ENCODE results near the gene C5.

C5 gene

GRCh38 chr9:120951960-120952618 lies 98.0 kb downstream of the C5 start:
- no peak overlapping the region for H3K18ac ChIP-seq (ENCODE audit: low read length)
- H3K27me3 ChIP-seq (ENCODE audit: insufficient read depth, low read length) = no peaks in the 10 kb centered on the region
- no peak overlapping the region for H2AK5ac ChIP-seq (ENCODE audit: low read length)
- H3K14ac ChIP-seq (ENCODE audit: low read length) = no peak overlapping the region
- no peaks in the 10 kb centered on the region for H3K79me2 ChIP-seq (ENCODE audit: control insufficient read depth, insufficient read depth, low read length, poor library complexity)
- H3K36me3 ChIP-seq (ENCODE audit: control insufficient read depth in 1 of 2, insufficient read depth in 2 of 2, low read length in 2 of 2) = no peaks in the 10 kb centered on the region
- no peak overlapping the region for H4K8ac ChIP-seq (ENCODE audit: low read depth, low read length)
- no peak overlapping the region for H3K4me3 ChIP-seq (ENCODE audit: low read depth, low read length)
- no peak overlapping the region for H2BK12ac ChIP-seq (ENCODE audit: low read length)
- no peak overlapping the region for H4K91ac ChIP-seq (ENCODE audit: low read depth, low read length)
- no peak overlapping the region for H3K4me2 ChIP-seq (ENCODE audit: low read length)
- no peaks in the 10 kb centered on the region for H3K9me3 ChIP-seq (ENCODE audit: insufficient read depth, low read depth, low read length)
- no peak overlapping the region for H4K12ac ChIP-seq (ENCODE audit: low read depth, low read length)
- no peak overlapping the region for H2BK120ac ChIP-seq (ENCODE audit: insufficient read depth, low read length, poor library complexity)
- no peak overlapping the region for H3K27ac ChIP-seq (ENCODE audit: low read depth, low read length)
- no peak overlapping the region for H2AFZ ChIP-seq (ENCODE audit: insufficient read depth, low read length, poor library complexity)
- no CpG with 5 or more reads among the region's 9 CpGs for WGBS (ENCODE audit: extremely low coverage, insufficient coverage, insufficient read length)
- H3K9ac ChIP-seq (ENCODE audit: low read length) = no peak overlapping the region
- no peaks in the 10 kb centered on the region for H3K4me1 ChIP-seq (ENCODE audit: control insufficient read depth in 1 of 2, insufficient read depth in 2 of 2, low read length in 2 of 2)
- DNase-seq = no peak
- no peak overlapping the region for H3K4ac ChIP-seq (ENCODE audit: low read depth, low read length)
- no peaks in the 10 kb centered on the region for H3K79me1 ChIP-seq (ENCODE audit: low read length)
- no peak overlapping the region for H2BK5ac ChIP-seq (ENCODE audit: low read depth, low read length, poor library complexity)
- no peak overlapping the region for H3K23ac ChIP-seq (ENCODE audit: low read length)

DNA sequence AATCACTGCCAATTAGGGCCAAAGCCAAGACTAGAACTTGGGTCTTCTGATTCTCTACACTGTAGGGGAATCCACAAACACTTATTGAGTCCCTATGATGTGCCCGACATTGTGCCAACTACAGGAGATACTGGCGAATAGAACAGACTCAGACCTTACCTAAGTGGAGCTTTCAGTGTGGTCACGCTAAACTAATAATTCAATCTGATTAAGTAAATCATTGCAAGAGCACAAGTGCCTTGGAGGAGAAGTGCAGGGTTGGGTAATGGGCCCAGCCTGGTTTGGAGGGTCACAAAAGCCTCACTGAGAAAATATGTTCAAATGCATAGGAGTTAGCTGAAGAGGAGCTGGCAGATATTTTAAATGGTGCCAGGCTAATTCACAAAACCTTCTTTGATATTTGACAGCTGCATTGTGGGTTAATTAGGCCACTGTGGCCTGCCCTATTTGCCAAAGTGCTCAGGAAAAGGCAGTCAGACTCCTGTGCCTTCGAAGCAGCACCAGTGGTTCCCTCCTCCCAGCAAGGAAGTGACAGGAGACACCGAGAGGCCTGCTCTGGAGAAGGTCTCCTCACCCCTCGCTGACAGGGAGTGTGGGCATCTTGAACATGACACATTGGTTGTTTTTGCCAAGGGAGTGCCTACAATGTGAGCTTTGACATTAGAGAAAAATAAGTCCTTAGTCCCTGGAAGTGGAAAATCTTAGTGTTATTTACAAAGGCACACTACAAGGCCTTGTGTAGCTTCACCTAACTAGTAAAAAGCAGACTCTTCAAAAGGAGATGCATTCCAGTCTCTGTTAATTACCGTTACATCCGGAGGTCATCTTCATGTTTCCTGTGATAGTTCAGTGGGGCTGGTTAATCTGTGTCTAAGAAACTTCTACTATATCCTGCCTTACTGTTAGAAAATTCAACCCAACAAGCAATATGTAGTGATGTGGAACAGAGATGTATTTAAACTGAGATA lies 99.4 kb downstream of the C5 start:
- no peaks in the 10 kb centered on the region for H3K79me1 ChIP-seq (ENCODE audit: low read length)
- H3K36me3 ChIP-seq (ENCODE audit: control insufficient read depth in 1 of 2, insufficient read depth in 2 of 2, low read length in 2 of 2) = no peaks in the 10 kb centered on the region
- no peak for DNase-seq
- no peak overlapping the region for H2BK120ac ChIP-seq (ENCODE audit: insufficient read depth, low read length, poor library complexity)
- H4K8ac ChIP-seq (ENCODE audit: low read depth, low read length) = no peak overlapping the region
- no peaks in the 10 kb centered on the region for H3K9me3 ChIP-seq (ENCODE audit: insufficient read depth, low read depth, low read length)
- H2AK5ac ChIP-seq (ENCODE audit: low read length) = no peak overlapping the region
- no peak overlapping the region for H3K14ac ChIP-seq (ENCODE audit: low read length)
- H3K27me3 ChIP-seq (ENCODE audit: insufficient read depth, low read length) = no peaks in the 10 kb centered on the region
- H2BK12ac ChIP-seq (ENCODE audit: low read length) = no peak overlapping the region
- H3K4me3 ChIP-seq (ENCODE audit: low read depth, low read length) = no peak overlapping the region
- no peak overlapping the region for H3K23ac ChIP-seq (ENCODE audit: low read length)
- no peak overlapping the region for H3K9ac ChIP-seq (ENCODE audit: low read length)
- no peak overlapping the region for H2AFZ ChIP-seq (ENCODE audit: insufficient read depth, low read length, poor library complexity)
- H3K79me2 ChIP-seq (ENCODE audit: control insufficient read depth, insufficient read depth, low read length, poor library complexity) = no peaks in the 10 kb centered on the region
- no peak overlapping the region for H2BK5ac ChIP-seq (ENCODE audit: low read depth, low read length, poor library complexity)
- no peak overlapping the region for H3K18ac ChIP-seq (ENCODE audit: low read length)
- H4K91ac ChIP-seq (ENCODE audit: low read depth, low read length) = no peak overlapping the region
- no peak overlapping the region for H3K4me2 ChIP-seq (ENCODE audit: low read length)
- no CpG with 5 or more reads among the region's 8 CpGs for WGBS (ENCODE audit: extremely low coverage, insufficient coverage, insufficient read length)
- H3K27ac ChIP-seq (ENCODE audit: low read depth, low read length) = no peak overlapping the region
- H4K12ac ChIP-seq (ENCODE audit: low read depth, low read length) = no peak overlapping the region
- H3K4ac ChIP-seq (ENCODE audit: low read depth, low read length) = no peak overlapping the region
- H3K4me1 ChIP-seq (ENCODE audit: control insufficient read depth in 1 of 2, insufficient read depth in 2 of 2, low read length in 2 of 2) = no peaks in the 10 kb centered on the region

- Histone ChIP-seq H2BK120ac (ENCODE audit: insufficient read depth, low read length, poor library complexity) (no peak overlapping the region), H3K18ac (ENCODE audit: low read length) (no peak overlapping the region), H3K9me3 (ENCODE audit: insufficient read depth, low read depth, low read length) (no peaks in the 10 kb centered on the region), H3K79me2 (ENCODE audit: control insufficient read depth, insufficient read depth, low read length, poor library complexity) (no peaks in the 10 kb centered on the region), H2AFZ (ENCODE audit: insufficient read depth, low read length, poor library complexity) (no peak overlapping the region), H3K36me3 (ENCODE audit: control insufficient read depth in 1 of 2, insufficient read depth in 2 of 2, low read length in 2 of 2) (no peaks in the 10 kb centered on the region), H3K9ac (ENCODE audit: low read length) (no peak overlapping the region), H3K27me3 (ENCODE audit: insufficient read depth, low read length) (no peaks in the 10 kb centered on the region), H3K79me1 (ENCODE audit: low read length) (no peaks in the 10 kb centered on the region), H2BK12ac (ENCODE audit: low read length) (no peak overlapping the region), H3K4ac (ENCODE audit: low read depth, low read length) (no peak overlapping the region), H4K12ac (ENCODE audit: low read depth, low read length) (no peak overlapping the region), H3K23ac (ENCODE audit: low read length) (no peak overlapping the region), H3K14ac (ENCODE audit: low read length) (no peak overlapping the region), H4K91ac (ENCODE audit: low read depth, low read length) (no peak overlapping the region), H3K4me1 (ENCODE audit: control insufficient read depth in 1 of 2, insufficient read depth in 2 of 2, low read length in 2 of 2) (no peaks in the 10 kb centered on the region), H3K4me2 (ENCODE audit: low read length) (no peak overlapping the region), H2AK5ac (ENCODE audit: low read length) (no peak overlapping the region), H3K4me3 (ENCODE audit: low read depth, low read length) (no peak overlapping the region), H2BK5ac (ENCODE audit: low read depth, low read length, poor library complexity) (no peak overlapping the region), H3K27ac (ENCODE audit: low read depth, low read length) (no peak overlapping the region), H4K8ac (ENCODE audit: low read depth, low read length) (no peak overlapping the region)
- WGBS (ENCODE audit: extremely low coverage, insufficient coverage, insufficient read length) = no CpG with 5 or more reads among the region's 2 CpGs
- no peak for DNase-seq
Measured at GRCh38 chr9:120949290-120949689, 100.8 kb downstream of the C5 start.

DNA sequence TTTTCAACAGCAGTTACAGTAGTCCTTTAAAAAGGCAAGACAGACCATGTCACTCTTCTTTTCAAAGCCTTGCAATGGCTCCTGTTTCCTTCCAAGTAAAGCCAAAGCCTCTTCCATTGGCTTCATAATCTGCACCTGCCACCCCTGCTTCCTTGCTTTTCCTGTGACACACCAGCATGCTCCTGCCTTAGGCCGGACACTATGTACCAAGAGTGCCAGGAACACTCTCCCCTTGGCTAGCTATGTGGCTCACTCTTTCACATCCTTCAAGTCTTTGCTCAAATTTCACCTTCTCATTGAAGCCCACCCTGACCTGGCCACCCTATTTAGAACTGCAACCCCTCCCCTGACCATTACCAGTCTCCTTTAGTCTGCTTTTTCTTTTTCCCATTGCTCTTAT lies 101.3 kb downstream of the C5 start:
- H3K79me1 ChIP-seq (ENCODE audit: low read length) = no peaks in the 10 kb centered on the region
- no peak overlapping the region for H4K8ac ChIP-seq (ENCODE audit: low read depth, low read length)
- no peak overlapping the region for H2BK5ac ChIP-seq (ENCODE audit: low read depth, low read length, poor library complexity)
- no peak overlapping the region for H2AFZ ChIP-seq (ENCODE audit: insufficient read depth, low read length, poor library complexity)
- no peak overlapping the region for H2BK120ac ChIP-seq (ENCODE audit: insufficient read depth, low read length, poor library complexity)
- no peak for DNase-seq
- no peak overlapping the region for H2BK12ac ChIP-seq (ENCODE audit: low read length)
- H2AK5ac ChIP-seq (ENCODE audit: low read length) = no peak overlapping the region
- no peak overlapping the region for H3K27ac ChIP-seq (ENCODE audit: low read depth, low read length)
- no peak overlapping the region for H4K91ac ChIP-seq (ENCODE audit: low read depth, low read length)
- WGBS (ENCODE audit: extremely low coverage, insufficient coverage, insufficient read length) = no CpG with 5 or more reads among the region's 1 CpG
- no peaks in the 10 kb centered on the region for H3K9me3 ChIP-seq (ENCODE audit: insufficient read depth, low read depth, low read length)
- H3K79me2 ChIP-seq (ENCODE audit: control insufficient read depth, insufficient read depth, low read length, poor library complexity) = no peaks in the 10 kb centered on the region
- H3K4me1 ChIP-seq (ENCODE audit: control insufficient read depth in 1 of 2, insufficient read depth in 2 of 2, low read length in 2 of 2) = no peaks in the 10 kb centered on the region
- no peak overlapping the region for H3K14ac ChIP-seq (ENCODE audit: low read length)
- no peak overlapping the region for H3K18ac ChIP-seq (ENCODE audit: low read length)
- H3K27me3 ChIP-seq (ENCODE audit: insufficient read depth, low read length) = no peaks in the 10 kb centered on the region
- H3K9ac ChIP-seq (ENCODE audit: low read length) = no peak overlapping the region
- no peak overlapping the region for H3K4ac ChIP-seq (ENCODE audit: low read depth, low read length)
- H3K23ac ChIP-seq (ENCODE audit: low read length) = peak overlapping the region; percentile 73
- no peak overlapping the region for H4K12ac ChIP-seq (ENCODE audit: low read depth, low read length)
- H3K4me3 ChIP-seq (ENCODE audit: low read depth, low read length) = no peak overlapping the region
- H3K36me3 ChIP-seq (ENCODE audit: control insufficient read depth in 1 of 2, insufficient read depth in 2 of 2, low read length in 2 of 2) = no peaks in the 10 kb centered on the region
- no peak overlapping the region for H3K4me2 ChIP-seq (ENCODE audit: low read length)

Measured in trophoblast cell (in vitro differentiated cells and primary cell).